CD14-positive monocyte (primary cell): Measurements from ENCODE around the gene SKOR1. TPM values are rescaled to one million over a fixed set of nuclear protein-coding genes. Genes with fewer than 3 reads are reported as not detected.
A peak's percentile ranks its signal among the peaks of the same experiment; 100 is the strongest.

Experiments
- DNase-seq, 3 donors: peaks; one replicate each; pipeline ENCODE4 v3.0.0-alpha.2; 2011 to 2022
- H2AFZ ChIP-seq: 2 replicates; pipeline ENCODE4 v1.6.0; 2012; ENCODE audit warnings: mild to moderate bottlenecking, low read depth, low read length, inconsistent platforms; ENCODE audit not compliant: insufficient read depth, poor library complexity, severe bottlenecking
- H3K27ac ChIP-seq, 2 donors: 1 replicate in 1 of 2; 2 replicates in 1 of 2; pipeline ENCODE4 v1.5.1; 2012 to 2013; ENCODE audit warnings: low read length in 2 of 2, control low read depth in 1 of 2, inconsistent platforms in 1 of 2, low read depth in 1 of 2, mild to moderate bottlenecking in 1 of 2
- H3K27me3 ChIP-seq, 2 donors: one replicate each; pipeline versions ENCODE4 v1.6.0 to v1.6.1; 2011 to 2013; ENCODE audit warnings: low read length in 2 of 2; ENCODE audit not compliant: control insufficient read depth in 2 of 2, insufficient read depth in 2 of 2
- H3K36me3 ChIP-seq, 2 donors: replicated peaks in 1 of 2; 1 replicate in 1 of 2; 2 replicates in 1 of 2; pipeline versions ENCODE4 v1.5.1 to v1.6.1; 2012 to 2013; ENCODE audit warnings: low read length in 2 of 2, control low read depth in 1 of 2, inconsistent platforms in 1 of 2, mild to moderate bottlenecking in 1 of 2; ENCODE audit not compliant: insufficient read depth in 2 of 2, control insufficient read depth in 1 of 2
- H3K4me1 ChIP-seq, 2 donors: 1 replicate in 1 of 2; 2 replicates in 1 of 2; pipeline versions ENCODE4 v1.5.1 to v1.6.1; 2012 to 2013; ENCODE audit warnings: low read length in 2 of 2, control low read depth in 1 of 2, inconsistent platforms in 1 of 2, mild to moderate bottlenecking in 1 of 2, moderate library complexity in 1 of 2; ENCODE audit not compliant: insufficient read depth in 2 of 2, control insufficient read depth in 1 of 2
- H3K4me2 ChIP-seq: replicated peaks from 2 replicates; pipeline ENCODE3; 2012; ENCODE audit warnings: low read length, moderate library complexity, mild to moderate bottlenecking; ENCODE audit not compliant: poor library complexity, severe bottlenecking; ENCODE audit errors: extremely low read depth
- H3K4me3 ChIP-seq, 3 experiments: fragments of 200-600 bp in 1 of 3; sonication (generic) in 1 of 3; replicated peaks in 1 of 3; 1 replicate in 2 of 3; 2 replicates in 1 of 3; pipeline ENCODE4 v1.5.1; 2011 to 2013; ENCODE audit warnings: low read length in 3 of 3, mild to moderate bottlenecking in 3 of 3, control low read depth in 2 of 3, low read depth in 2 of 3, inconsistent platforms in 1 of 3, moderate library complexity in 1 of 3
- H3K79me2 ChIP-seq: 2 replicates; pipeline ENCODE4 v1.6.0; 2012; ENCODE audit warnings: mild to moderate bottlenecking, control low read depth, inconsistent platforms, low read length, moderate library complexity; ENCODE audit not compliant: insufficient read depth
- H3K9ac ChIP-seq: 2 replicates; pipeline ENCODE4 v1.6.0; 2017; ENCODE audit warnings: low read length, mild to moderate bottlenecking; ENCODE audit not compliant: insufficient read depth, poor library complexity, severe bottlenecking
- H3K9me3 ChIP-seq, 2 donors: replicated peaks in 1 of 2; 1 replicate in 1 of 2; 2 replicates in 1 of 2; pipeline versions ENCODE4 v1.5.1 to v1.6.1; 2012 to 2013; ENCODE audit warnings: low read length in 2 of 2, control low read depth in 1 of 2; ENCODE audit not compliant: control insufficient read depth in 1 of 2, insufficient read depth in 1 of 2
- H4K20me1 ChIP-seq: 2 replicates; pipeline ENCODE4 v1.6.0; 2012; ENCODE audit warnings: mild to moderate bottlenecking, low read length, control low read depth, moderate library complexity; ENCODE audit not compliant: insufficient read depth
- H3K27ac Mint-ChIP-seq, 7 donors: one replicate each; pipeline ENCODE4 v1.8.0; 2020; ENCODE audit warnings: mild to moderate bottlenecking in 7 of 7, mixed read lengths in 7 of 7, moderate library complexity in 6 of 7, inconsistent platforms in 2 of 7
- H3K27me3 Mint-ChIP-seq, 3 donors: one replicate each; pipeline ENCODE4 v1.8.0; 2021 to 2022; ENCODE audit warnings: low read depth in 3 of 3, mild to moderate bottlenecking in 3 of 3, mixed read lengths in 3 of 3, moderate library complexity in 3 of 3, inconsistent platforms in 1 of 3
- H3K36me3 Mint-ChIP-seq, 2 donors: one replicate each; pipeline ENCODE4 v1.8.0; 2020; ENCODE audit warnings: mixed read lengths in 2 of 2, inconsistent platforms in 1 of 2, mild to moderate bottlenecking in 1 of 2
- H3K4me1 Mint-ChIP-seq: one replicate; pipeline ENCODE4 v1.8.0; 2020; ENCODE audit warnings: mild to moderate bottlenecking, mixed read lengths
- H3K4me3 Mint-ChIP-seq, 2 donors: one replicate each; pipeline ENCODE4 v1.8.0; 2020; ENCODE audit warnings: mild to moderate bottlenecking in 2 of 2, mixed read lengths in 2 of 2, moderate library complexity in 1 of 2
- H3K9me3 Mint-ChIP-seq, 7 donors: one replicate each; pipeline ENCODE4 v1.8.0; 2020 to 2022; ENCODE audit warnings: mixed read lengths in 7 of 7, mild to moderate bottlenecking in 6 of 7, moderate library complexity in 6 of 7, inconsistent platforms in 2 of 7
- CTCF ChIP-seq: fragments of 200-600 bp; IDR thresholded peaks from one replicate; pipeline ENCODE4 v1.8.0; 2022; ENCODE audit warnings: antibody characterized with exemption, mild to moderate bottlenecking
- WGBS: methylation state at CpG from one replicate; pipeline ENCODE4 v1.1.5; 2013; ENCODE audit warnings: missing lambda C conversion rate; ENCODE audit not compliant: insufficient coverage; 5-methylcytosine and 5-hydroxymethylcytosine counted together
- intact Hi-C, 2 donors: fragments of 100-400 bp; cut with micrococcal nuclease; formaldehyde crosslinking; loops; one replicate each; pipeline versions ENCODE4 v1.15.0 to v1.15.1; 2023
- polyA plus RNA-seq, 3 donors: library from polyadenylated mRNA; depleted of rRNA in 1 of 3; unstranded in 2 of 3; stranded (reverse) in 1 of 3; fragments of 300-500 nt in 2 of 3; fragments of >200 nt in 1 of 3; fragmentation: Illumina TruSeq in 2 of 3; gene quantifications; 1 replicate in 2 of 3; 2 replicates in 1 of 3; pipeline ENCODE4 v1.2.3, GENCODE V29; 2012 to 2021

The SKOR1 gene
- polyA plus RNA-seq, 3 donors, result 0.23 TPM; not detected in 2

- Histone ChIP-seq H3K4me1 (peaks cover 45 to 66% of the 10 kb centered on the region in 2 donors), H3K27me3 (peaks cover 18 to 28% of the 10 kb centered on the region in 2 donors), H3K4me2 (peak overlapping the region; percentile 83), H3K9me3 (no peaks in the 10 kb centered on the region), H4K20me1 (no peaks in the 10 kb centered on the region), H3K4me3 (peak overlapping the region; percentile 75 to 83 (median 82)), H3K36me3 (no peaks in the 10 kb centered on the region), H3K9ac (peak overlapping the region; percentile 90), H3K27ac (peak overlapping the region; percentile 51 to 92), H3K79me2 (no peaks in the 10 kb centered on the region), H2AFZ (peak overlapping the region; percentile 73)
- Mint-ChIP-seq H3K9me3 (peaks cover 0 to 14% (median 6%) of the 10 kb centered on the region in 7 donors), H3K4me1 (peaks cover 57% of the 10 kb centered on the region), H3K36me3 (peaks cover 2 to 9% of the 10 kb centered on the region in 2 donors), H3K27me3 (peaks cover 27 to 39% (median 36%) of the 10 kb centered on the region in 3 donors), H3K4me3 (peak overlapping the region; percentile 69 to 80), H3K27ac (peak overlapping the region; percentile 21 to 98 (median 91))
- TF ChIP-seq CTCF, result peak; percentile 5
- intact Hi-C loops, result loop anchor here (10.0 kb wide), 1 partner anchor 314 kb away; the partner anchor contains the start of gene C15orf61 (in 2 of the 2)
- under 1% methylated on average over 19 of the region's 25 CpGs for WGBS
- peak in 2 of 3 donors; percentile 71 to 81 for DNase-seq
Measured at GRCh38 chr15:67838789-67839332, 13.6 kb downstream of the SKOR1 start.

GRCh38 chr15:67839499-67839928 lies 14.2 kb downstream of the SKOR1 start:
- peak; percentile 57 to 76 (median 76) for DNase-seq
- Mint-ChIP-seq H3K4me1 (peaks cover 50% of the 10 kb centered on the region), H3K9me3 (peaks cover 0 to 9% (median 2%) of the 10 kb centered on the region in 7 donors), H3K4me3 (peak overlapping the region; percentile 89 to 95), H3K27me3 (peaks cover 22 to 32% (median 29%) of the 10 kb centered on the region in 3 donors), H3K27ac (peak overlapping the region; percentile 91 to 98 (median 96)), H3K36me3 (peaks cover 2 to 6% of the 10 kb centered on the region in 2 donors)
- Histone ChIP-seq H2AFZ (peak overlapping the region; percentile 29), H3K9me3 (no peaks in the 10 kb centered on the region), H3K36me3 (no peaks in the 10 kb centered on the region), H3K4me2 (peak overlapping the region; percentile 83), H4K20me1 (no peaks in the 10 kb centered on the region), H3K27me3 (peaks cover 12 to 21% of the 10 kb centered on the region in 2 donors), H3K4me3 (peak overlapping the region; percentile 75 to 83 (median 82)), H3K79me2 (no peaks in the 10 kb centered on the region), H3K27ac (peak overlapping the region; percentile 92 to 95), H3K4me1 (peaks cover 38 to 59% of the 10 kb centered on the region in 2 donors), H3K9ac (peak overlapping the region; percentile 90)
- WGBS, result 0% methylated on average over 1 of the region's 12 CpGs
- intact Hi-C loops, result loop anchor here (10.0 kb wide), 1 partner anchor 315 kb away; the partner anchor contains the start of gene C15orf61 (in 2 of the 2)
- TF ChIP-seq CTCF, result no peak
